Measurements from ENCODE around the gene UQCRH. TPM values are rescaled to one million over a fixed set of nuclear protein-coding genes. Genes with fewer than 3 reads are reported as not detected.

UQCRH gene
- total RNA-seq, 1 experiment from 2014 or later: 663 TPM

DNA sequence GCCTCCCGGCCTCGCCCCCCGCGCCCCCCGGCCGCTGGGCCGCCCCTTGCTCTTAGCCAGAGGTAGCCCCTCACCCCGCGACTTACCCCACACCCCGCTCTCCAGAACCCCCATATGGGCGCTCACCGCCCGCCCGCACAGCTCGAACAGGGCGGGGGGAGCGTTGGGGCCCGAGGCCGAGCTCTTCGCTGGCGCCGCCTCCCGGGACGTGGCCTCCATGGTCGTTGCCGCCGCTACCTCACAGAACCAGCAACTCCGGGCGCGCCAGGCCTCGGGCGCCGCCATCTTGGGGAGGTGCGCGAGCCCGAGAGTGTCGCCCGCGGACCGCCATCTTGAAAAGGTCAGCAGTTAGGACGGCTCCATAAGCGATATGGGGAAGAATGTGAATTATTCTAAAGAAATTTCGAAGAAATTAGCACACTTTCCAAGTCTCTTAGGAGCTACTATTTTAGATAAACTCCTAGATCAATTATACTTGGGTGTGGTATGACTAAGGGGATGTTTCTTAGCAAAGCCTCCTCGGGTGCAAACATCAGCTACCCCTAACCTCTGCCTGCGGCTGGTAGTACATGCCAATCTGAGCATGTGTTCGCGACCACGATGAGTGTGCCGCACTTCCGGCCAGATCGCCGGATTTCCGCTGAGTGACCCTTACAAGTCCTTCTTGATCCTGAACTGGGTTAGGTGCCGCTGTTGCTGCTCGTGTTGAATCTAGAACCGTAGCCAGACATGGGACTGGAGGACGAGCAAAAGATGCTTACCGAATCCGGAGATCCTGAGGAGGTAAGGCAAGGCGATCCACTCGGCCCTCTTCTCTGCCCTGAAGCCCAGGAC, at the start of gene UQCRH, which contains the start of gene LRRC41 (continued):
- TF ChIP-seq ZNF232 (CRISPR knock-in tag; IDR thresholded peaks at IDR 0.05) (no peak), IRF2 (CRISPR knock-in tag; IDR thresholded peaks at IDR 0.05; ENCODE audit: borderline replicate concordance, low read depth) (no peak), FOXP1 (CRISPR knock-in tag; IDR thresholded peaks at IDR 0.05; ENCODE audit: borderline replicate concordance) (peak; percentile 71; the same call in 1 of the 2 replicates), SP1 (CRISPR knock-in tag; conservative IDR thresholded peaks at IDR 0.05) (0 out of 2 replicates have a peak, but pooled peaks have one; percentile 25)

- ATAC-seq (no peak), DNase-seq (ENCODE audit: low spot score) (no peak)
- Mint-ChIP-seq H3K27me3 (ENCODE audit: low read depth) (no peaks in the 10 kb centered on the region), H3K9me3 (no peaks in the 10 kb centered on the region), H3K36me3 (peaks cover 62% of the 10 kb centered on the region), H3K4me3 (no peak overlapping the region), H3K4me1 (no peaks in the 10 kb centered on the region), H3K27ac (no peak overlapping the region)
- ChIA-PET CTCF (no interaction called here), POLR2A (no interaction called here)
- TF ChIP-seq FOXJ3 (CRISPR knock-in tag; IDR thresholded peaks at IDR 0.05; ENCODE audit: borderline replicate concordance): no peak
- no peak for TF ChIP-seq ZBTB21 (CRISPR knock-in tag; IDR thresholded peaks at IDR 0.05; ENCODE audit: borderline replicate concordance)
- no peak for TF ChIP-seq MAX (CRISPR knock-in tag; IDR thresholded peaks at IDR 0.05)
- no peak for TF ChIP-seq ZNF423 (CRISPR knock-in tag; IDR thresholded peaks at IDR 0.05)
- TF ChIP-seq ZNF396 (CRISPR knock-in tag; IDR thresholded peaks at IDR 0.05; ENCODE audit: borderline replicate concordance): no peak
- TF ChIP-seq TEAD1 (CRISPR knock-in tag; IDR thresholded peaks at IDR 0.05): no peak
These were observed 48.8 kb upstream of the UQCRH start for GRCh38 chr1:46254668-46255067.

DNA sequence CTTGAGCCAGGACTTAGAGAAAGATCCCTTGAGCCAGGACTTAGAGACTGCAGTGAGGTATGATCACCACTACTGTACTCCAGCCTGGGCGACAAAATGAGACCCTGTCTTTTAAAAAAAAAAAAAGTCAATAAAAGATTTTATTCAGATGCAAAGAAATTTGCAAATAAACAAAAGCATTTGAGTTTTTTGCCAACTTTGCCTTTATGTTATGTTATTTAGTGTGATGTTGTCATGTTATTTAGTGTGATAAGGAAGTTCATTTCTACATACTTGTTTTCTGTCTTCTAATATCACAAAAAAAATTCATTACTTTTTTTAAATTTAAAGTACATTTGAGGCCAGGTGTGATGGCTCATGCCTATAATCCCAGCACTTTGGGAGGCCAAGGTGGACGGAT, 47.0 kb upstream of the UQCRH start:
- peaks cover 67% of the 10 kb centered on the region for H3K36me3 Mint-ChIP-seq
- TF ChIP-seq E2F4 (CRISPR knock-in tag; IDR thresholded peaks at IDR 0.05; ENCODE audit: borderline replicate concordance, low read depth): no peak
- TF ChIP-seq NFATC4 (CRISPR knock-in tag; IDR thresholded peaks at IDR 0.05): no peak
- TF ChIP-seq ATF2 (CRISPR knock-in tag; IDR thresholded peaks at IDR 0.05; ENCODE audit: borderline replicate concordance, low read depth): no peak
- no peak for TF ChIP-seq ELF4 (CRISPR knock-in tag; IDR thresholded peaks at IDR 0.05; ENCODE audit: low read depth)
- TF ChIP-seq, protein P1, sequence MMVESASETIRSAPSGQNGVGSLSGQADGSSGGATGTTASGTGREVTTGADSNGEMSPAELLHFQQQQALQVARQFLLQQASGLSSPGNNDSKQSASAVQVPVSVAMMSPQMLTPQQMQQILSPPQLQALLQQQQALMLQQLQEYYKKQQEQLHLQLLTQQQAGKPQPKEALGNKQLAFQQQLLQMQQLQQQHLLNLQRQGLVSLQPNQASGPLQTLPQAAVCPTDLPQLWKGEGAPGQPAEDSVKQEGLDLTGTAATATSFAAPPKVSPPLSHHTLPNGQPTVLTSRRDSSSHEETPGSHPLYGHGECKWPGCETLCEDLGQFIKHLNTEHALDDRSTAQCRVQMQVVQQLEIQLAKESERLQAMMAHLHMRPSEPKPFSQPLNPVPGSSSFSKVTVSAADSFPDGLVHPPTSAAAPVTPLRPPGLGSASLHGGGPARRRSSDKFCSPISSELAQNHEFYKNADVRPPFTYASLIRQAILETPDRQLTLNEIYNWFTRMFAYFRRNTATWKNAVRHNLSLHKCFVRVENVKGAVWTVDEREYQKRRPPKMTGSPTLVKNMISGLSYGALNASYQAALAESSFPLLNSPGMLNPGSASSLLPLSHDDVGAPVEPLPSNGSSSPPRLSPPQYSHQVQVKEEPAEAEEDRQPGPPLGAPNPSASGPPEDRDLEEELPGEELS (CRISPR knock-in tag; IDR thresholded peaks at IDR 0.05): no peak
- TF ChIP-seq IRF2 (CRISPR knock-in tag; IDR thresholded peaks at IDR 0.05; ENCODE audit: borderline replicate concordance, low read depth): no peak
- TF ChIP-seq RORB (CRISPR knock-in tag; IDR thresholded peaks at IDR 0.05): no peak
- no peak for TF ChIP-seq SMAD4 (CRISPR knock-in tag; IDR thresholded peaks at IDR 0.05)
- H3K4me3 Mint-ChIP-seq: no peak overlapping the region
- no peaks in the 10 kb centered on the region for H3K4me1 Mint-ChIP-seq
- ATAC-seq (no peak), DNase-seq (ENCODE audit: low spot score) (no peak)
- ChIA-PET CTCF (no interaction called here), POLR2A (interaction anchor here (0.7 kb wide), 1 partner anchor 10 kb away, joined by 9 read pairs; no protein-coding TSS in a partner anchor)
- H3K27ac Mint-ChIP-seq: no peak overlapping the region
- H3K27me3 Mint-ChIP-seq (ENCODE audit: low read depth): no peaks in the 10 kb centered on the region
- no peaks in the 10 kb centered on the region for H3K9me3 Mint-ChIP-seq
